SK-N-MC (cell line): ENCODE results near the gene MLKL.

Source experiments
- EZH2 ChIP-seq: fragments of 200-600 bp; sonication (generic); IDR thresholded peaks from one replicate; pipeline ENCODE4 v1.6.1; 2017; ENCODE audit warnings: antibody characterized with exemption
- FOXP2 ChIP-seq: optimal IDR thresholded peaks from 2 replicates; pipeline ENCODE3; 2011; ENCODE audit warnings: mild to moderate bottlenecking, moderate library complexity; ENCODE audit not compliant: insufficient read depth; ENCODE audit errors: extremely low read length, control extremely low read depth
- POLR2AphosphoS5 ChIP-seq: IDR thresholded peaks from 2 replicates; pipeline ENCODE4 v1.6.1; 2012; ENCODE audit warnings: mild to moderate bottlenecking, low read depth, low read length, borderline replicate concordance

DNA sequence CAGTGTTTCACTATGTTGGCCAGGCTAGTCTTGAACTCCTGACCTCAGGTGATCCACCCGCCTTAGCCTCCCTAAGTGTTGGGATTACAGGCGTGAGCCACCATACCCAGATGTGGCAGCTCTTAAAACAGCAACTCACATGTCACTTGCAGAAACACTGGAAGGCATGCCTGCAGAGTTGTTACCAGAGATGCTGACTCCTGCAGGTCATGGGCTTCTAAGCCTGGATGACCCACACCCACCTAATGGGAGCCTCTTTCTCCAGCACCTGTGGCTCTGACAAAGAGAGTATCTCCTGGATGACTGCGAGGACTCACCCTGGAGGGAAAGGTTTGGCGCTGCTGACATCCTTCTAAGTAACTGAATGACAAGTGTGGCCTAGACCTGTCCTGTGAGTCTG lies 22.8 kb downstream of the MLKL start:
- no peak for TF ChIP-seq POLR2AphosphoS5
- TF ChIP-seq EZH2, result no peak
- no peak for TF ChIP-seq FOXP2
